HG03108 (cell line): ENCODE measurements around the gene MRRF.

Source experiments
- ATAC-seq: cut with Tn5 transposase; IDR thresholded peaks from one replicate; pipeline ENCODE4 v1.9.1; 2021; ENCODE audit warnings: moderate library complexity; ENCODE audit not compliant: unreplicated experiment

The MRRF gene, protein sequence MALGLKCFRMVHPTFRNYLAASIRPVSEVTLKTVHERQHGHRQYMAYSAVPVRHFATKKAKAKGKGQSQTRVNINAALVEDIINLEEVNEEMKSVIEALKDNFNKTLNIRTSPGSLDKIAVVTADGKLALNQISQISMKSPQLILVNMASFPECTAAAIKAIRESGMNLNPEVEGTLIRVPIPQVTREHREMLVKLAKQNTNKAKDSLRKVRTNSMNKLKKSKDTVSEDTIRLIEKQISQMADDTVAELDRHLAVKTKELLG

DNA sequence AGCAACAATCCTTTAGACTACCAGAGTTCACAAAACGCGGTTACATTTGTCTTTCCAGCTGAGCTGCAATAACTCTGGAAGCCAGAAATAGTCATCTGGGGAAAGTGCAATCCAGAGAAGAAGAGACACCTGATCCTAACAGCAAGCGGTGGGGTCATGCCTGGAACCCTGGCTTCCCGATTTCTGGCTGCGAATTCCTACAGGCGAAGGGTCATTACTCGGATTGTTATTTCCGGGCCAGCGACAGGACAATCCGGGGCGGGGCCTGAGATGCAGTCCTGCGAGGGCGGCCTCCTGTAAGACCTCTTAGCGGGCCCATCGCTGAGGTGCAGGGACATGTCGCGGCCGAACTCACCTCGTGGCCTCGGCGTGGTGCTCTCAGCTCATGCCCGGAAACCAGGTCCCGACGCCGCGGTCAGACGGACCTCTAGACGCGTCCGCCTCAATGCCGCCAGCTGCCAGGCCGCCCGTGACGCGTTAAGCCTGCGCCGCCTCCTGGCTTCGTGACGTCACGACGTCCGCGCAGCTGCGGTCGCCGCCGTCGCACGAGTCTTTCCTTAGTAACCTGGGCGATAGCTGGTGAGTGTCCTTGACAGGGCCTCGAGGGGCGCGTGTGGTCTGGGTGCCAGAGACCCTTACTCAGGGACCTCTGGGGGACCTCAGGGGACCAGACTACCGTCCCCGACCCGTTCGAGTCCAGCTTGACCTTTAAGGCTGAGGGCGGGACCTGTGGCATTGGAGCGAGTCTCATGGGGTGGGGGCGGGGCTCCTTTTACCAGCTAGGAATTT, at the start of gene MRRF, which contains the start of gene RBM18:
TSS of gene MRRF (plus strand) at position 523 of the 789 bp plus-strand sequence. CDS start 6,010 bp downstream, outside the sequence.
TSS of gene RBM18 (minus strand) at position 481 of the 789 bp plus-strand sequence. CDS start 3,348 bp downstream, outside the sequence.
- ATAC-seq = peak; percentile 77

DNA sequence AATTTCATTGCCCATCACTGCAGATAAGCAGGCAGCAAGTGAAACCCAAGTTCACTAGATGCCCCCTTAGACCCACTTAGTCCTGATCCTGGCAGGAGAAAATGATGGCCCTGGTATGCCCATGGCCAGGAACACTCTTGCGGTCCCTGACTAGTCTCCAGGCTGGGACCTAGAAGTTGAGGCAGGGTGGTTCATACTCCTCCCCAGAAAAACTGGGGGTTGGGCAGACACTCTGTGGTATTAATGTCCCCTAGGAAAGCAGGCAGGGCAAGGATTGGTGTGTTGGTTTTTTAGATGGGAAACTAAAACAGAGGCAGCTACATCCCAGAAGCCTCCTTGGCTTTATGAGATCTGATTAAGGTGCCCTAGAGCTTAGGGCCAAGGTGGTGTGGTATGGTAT, 49.0 kb upstream of the MRRF start:
- no peak for ATAC-seq

DNA sequence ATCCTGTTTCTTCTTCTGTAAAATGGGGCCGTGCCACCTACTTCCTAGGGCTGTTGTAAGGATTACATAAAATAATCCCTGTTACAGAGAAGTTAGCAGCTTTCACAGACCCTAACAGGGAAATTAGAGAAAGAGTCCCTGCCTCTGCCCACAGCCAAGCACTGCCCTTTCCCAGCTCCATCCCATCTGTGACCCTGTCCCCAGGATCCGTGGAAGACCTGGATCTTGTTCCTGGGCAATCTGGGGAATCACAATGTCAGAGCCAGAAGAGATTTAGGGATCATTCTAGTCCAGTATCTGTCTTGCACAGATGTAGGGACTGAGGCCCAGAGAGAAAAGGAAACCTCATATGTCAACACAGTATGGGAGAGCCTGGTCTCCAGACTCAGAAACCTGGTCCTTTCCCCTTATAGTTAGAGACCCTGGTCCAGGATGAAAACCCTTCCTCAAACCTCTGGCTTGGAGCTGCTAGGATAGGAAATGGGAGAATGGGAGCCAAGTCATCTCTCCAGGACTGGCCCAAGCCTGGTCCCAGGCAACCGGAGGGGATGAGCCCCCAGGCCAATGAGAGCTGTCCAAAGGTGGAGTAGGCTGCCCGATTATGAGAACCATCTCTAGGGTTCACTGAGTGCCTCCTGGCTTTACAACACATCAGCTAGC, 48.4 kb upstream of the MRRF start:
- no peak for ATAC-seq

DNA sequence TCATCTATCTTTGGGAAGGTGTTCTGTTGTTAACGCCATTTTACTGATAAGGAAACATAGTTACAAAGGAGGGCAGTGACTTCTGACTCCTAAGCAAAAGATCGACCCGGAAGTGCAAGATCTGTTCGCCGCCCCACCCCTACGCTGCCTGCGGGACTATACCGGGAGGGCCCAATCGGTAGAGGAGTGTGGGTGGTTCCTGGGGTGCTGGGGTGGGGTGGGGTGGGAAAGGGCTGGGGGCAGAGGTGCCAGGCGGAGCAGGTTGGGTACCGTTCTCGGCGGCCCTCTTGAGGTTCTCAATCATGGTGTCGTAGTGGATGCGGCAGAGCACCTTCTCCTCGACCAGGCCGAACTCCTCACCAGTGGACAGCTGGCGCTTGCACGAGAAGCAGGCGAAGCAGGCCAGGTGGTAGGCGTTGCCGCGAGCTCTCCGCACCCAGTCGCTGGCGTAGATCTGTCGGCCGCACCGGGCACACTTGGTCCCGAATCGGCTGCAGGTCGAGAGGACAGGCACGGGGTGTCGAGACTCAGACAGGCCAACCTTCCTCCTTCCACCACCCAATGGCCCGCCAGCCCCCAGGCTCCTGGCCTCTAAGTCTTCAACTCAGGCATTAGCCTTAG, 47.8 kb upstream of the MRRF start:
- no peak for ATAC-seq

DNA sequence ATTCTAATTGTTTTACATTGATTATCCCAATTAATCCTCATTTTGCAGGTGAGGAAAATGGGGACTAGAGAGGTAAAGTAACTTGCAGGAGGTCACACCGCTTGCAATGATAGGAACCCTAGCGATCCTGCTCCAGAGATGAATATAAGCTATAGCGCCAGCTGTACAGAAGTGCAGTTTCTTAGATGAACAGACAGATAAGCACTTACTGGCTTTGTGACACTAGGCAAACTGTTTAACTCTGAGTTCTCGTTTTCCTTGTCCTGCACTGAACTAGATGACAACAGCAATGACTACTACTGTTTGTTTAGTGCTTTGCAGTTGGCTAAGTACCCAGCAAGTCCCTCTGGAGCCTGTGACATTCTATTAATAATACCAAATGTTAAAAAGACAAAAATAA, 47.0 kb upstream of the MRRF start:
- no peak for ATAC-seq

DNA sequence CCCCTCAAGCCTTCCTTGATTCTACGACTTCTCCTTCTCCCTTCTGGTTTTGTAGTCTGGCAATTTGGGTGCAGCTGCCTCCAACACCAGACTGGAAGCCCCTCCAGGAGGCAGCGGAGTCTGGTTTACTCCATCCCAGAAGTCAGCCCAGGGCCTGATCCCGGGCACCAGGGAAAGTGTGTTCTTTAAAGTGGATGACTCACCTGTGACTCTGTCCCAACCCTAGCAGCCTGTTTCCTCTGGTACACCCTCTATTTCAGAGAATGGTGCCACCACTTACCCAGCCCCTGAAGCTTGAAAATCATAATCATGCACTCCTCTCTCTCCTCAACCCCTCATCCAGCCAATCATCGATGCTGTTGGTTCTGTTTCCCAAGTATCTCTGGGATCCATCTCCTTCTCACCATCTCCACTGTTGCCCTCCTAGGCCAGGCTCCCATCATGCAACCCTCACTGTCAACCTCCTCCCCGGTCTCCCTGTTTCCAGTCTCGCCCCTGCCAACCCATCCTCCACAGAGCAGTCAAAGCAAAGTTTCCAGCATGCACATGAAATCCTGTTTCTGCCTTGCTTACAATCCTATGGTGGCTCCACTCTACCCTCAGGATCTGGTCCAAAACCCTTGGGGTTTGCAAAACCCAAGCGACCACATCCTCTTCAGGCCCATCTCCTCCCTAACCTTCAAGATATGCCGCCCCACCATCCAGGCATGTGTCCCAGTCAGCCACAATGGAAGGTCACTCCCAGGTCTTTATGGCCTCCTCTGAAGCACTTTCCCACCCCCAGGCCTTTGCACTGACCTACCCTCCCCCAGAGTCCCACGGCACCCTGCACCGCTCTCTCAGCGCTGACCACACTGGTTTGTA, 46.4 kb upstream of the MRRF start:
- ATAC-seq = no peak

DNA sequence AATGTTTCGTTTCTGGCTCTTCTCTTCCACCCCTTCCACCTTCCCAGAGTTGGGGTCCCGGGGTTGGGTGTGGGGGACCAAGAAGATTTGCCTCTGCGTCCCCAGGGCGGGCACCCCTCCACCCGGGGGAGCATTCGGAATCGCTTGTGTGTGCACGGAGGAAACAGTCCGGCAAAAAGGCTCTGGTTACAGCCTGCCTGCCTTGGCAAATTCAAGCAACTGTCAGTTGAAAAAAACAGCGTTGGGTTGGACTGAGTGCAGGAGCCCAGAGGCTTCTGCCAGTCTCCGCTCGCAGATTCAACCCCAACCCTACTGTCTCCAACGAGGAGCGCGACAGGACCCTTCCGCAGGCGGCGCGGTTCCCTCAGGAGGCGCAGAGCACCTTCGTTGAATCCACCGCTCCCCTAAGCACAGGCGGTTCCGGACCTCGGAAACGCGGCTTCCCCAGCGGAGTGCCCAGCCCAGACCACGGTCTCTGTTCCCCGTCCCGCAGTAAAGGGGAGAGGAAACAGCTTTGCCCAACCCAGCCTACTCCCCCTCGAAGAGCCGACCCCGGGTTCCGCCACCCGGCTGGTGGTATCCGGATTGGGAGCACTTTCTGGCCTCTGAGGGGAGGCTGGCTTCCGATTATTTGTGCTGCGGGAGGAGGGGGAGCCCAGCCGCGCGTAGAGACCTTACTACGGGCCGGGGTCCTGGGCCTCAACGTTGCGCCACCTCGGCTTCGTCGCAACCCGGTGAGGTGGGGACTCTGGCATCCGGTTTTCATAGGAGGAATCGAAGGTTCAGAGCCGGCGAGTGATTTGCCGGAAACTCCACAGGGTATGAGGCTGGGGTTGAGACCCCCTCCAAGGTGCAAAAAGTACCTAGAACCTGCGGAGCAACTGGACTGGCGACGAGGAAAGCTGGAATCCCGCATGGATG, 45.5 kb upstream of the MRRF start:
- no peak for ATAC-seq

DNA sequence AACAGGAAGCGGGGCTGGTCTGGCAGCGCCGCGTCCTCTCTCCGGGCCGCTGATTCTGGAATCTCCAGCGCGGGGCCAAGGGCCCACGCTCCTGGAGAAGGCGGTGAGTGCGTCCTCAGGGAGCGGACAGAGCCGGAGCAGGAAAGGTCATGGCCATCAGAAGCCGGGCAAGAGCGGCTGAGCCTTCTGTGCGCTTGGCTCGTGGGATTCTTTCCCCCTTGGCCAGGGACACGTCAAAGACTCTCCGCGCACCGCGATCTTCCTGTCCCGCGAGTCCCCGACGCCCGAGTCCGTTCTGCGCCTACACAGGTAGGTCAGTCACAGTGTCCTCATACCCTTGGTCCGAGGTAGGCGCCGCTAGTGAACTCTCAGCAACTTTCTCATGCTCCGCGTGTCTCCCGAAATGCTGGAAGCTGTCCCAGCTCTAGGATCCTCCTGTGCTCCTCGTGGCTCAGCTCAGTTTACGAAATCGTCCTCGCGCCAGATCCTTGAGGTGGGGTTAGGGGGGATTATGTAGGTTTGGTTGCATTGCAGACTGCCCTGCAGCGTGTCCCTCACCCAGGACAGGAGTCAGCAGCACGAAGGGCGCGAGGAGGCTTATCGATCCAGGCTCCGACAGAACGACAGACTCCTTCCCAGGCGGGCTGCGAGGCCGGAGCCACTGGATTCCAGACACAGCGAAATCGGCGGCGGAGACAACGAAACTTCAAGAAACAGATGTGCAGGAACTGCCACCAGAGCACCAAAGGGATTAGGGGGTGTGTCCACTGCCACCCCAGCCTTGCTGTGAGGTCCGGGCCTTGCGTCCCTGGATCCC, 44.6 kb upstream of the MRRF start:
- no peak for ATAC-seq

DNA sequence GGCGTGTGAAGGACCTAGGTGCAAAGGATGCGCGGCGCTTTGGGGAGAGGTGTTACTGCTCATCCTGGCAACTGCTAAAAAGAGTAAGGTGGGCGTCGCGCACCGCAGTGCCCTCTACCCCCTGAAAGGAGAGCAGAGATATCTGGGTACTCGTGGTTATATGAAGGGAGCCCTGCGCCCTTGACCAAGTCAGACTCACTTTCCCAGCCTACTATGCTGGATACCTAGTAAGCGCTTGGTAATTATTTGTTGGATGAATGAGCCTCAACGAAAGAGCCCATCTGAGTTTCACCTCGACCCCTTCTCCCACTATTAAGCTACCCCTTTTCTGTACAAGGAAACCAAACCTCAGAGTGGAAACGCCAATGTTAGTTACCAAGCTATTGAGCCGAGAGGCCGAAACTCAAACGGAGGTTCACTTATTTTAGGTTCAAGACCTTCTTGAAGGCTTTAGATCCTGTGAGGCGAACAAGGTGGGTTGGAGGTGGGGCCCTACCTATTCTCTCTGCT, 44.0 kb upstream of the MRRF start:
- ATAC-seq = no peak

DNA sequence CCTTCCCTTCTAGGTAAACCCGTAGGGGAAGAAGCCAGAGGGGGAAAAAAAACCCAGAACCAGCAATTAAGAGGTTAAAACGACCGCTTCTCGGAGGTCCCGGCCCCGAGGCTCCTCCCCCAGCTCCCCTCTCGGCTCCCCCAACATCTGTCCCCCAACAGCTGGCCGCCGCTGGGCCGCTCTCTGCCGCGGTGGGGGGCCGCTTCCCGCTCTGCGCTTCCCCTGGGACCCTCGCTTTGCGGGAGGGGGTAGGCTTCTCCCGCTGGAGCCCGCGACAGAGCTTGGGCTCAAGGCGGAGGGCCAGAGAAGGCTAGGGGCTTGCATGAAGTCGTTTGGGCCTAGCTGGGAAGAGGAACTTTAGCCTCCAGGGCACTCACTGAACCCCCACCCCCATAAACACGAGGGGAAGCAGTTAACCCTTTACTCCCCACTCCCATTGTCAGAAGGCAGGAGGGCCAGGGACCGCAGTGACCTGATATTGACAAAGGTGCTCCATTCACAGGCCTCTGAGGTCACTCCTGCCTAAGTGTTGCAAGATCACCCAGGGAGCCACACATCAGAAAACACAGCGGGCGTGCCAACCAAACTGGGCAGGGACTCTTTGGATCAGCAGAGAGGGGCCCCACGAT, 43.4 kb upstream of the MRRF start:
- no peak for ATAC-seq

DNA sequence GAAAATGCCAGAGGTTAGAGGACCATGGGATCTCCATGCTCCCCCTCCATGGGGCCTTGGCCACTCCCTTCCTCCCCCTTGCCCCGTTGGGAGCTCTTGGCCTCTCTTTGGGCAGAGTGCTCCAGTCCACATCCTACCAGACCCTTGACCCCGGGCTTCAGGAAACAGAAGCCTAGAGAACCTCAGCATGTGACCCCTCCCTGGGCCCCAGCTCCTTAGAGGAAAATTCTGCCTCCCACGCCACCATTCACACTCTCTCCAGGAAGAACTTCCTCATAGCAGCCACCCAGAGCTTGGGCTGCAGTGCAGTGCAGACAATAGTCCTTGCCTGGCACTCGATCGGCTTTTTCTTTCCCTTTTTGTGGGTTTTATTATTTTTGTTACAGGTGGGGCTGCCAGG, 41.9 kb upstream of the MRRF start:
- ATAC-seq = no peak

DNA sequence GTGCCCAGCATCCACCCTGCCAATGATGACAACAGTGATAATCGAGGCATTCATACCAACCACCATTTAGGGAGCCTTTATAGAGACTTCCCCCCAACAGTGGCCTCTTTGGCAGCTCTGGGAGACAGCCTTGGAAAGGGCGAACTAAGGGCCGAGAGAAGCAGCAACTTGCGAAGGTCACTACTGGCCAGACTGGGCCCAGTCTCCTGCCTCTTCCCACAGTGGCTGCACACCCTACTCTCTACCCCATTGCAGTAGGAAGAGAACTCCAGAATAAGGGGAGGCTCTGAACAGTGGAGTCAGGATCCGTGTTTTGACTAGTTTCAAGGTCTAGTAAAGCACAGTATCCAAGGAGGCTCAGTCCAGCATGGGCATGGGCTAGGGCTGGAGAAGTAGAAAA, 41.2 kb upstream of the MRRF start:
- no peak for ATAC-seq

DNA sequence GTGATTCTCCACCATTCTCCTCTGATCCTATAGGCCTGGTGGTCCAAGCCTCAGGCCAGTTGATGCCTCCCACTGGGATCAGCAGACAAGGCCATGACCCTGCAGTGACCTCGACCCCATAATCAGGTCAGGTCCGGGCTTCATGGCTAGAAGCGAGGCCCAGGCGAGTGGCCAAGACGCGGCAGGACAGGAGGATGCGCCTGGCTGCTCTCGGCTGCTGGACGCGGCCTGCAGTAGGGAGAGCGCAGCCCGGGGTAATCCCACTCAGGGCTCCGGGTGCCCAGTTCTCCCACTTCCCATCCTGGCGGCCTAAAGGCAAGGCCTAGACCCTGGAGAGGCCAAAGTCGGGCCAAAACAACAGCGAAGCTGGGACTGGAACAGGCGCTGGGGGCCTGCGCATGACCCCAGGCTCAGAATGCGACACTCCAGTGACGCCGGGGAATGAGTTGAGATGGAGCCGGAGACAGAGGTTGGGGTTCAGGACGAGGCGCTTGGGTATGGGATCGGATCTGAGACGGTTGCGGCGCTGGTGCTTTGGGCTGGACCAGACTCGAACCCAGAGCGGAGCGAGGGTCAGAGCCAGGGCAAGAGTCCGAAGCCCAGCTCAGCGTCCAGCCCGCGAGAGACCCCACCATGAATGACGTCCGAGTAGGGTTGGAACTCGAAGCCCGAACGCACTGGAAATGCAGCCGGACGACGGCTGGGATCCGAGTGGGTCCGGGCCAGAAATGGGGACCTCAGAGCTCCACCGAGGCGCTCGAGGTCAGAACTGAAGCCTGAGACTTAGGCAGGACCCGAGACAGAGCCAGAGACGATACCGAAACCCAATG, 39.2 kb upstream of the MRRF start:
- no peak for ATAC-seq

DNA sequence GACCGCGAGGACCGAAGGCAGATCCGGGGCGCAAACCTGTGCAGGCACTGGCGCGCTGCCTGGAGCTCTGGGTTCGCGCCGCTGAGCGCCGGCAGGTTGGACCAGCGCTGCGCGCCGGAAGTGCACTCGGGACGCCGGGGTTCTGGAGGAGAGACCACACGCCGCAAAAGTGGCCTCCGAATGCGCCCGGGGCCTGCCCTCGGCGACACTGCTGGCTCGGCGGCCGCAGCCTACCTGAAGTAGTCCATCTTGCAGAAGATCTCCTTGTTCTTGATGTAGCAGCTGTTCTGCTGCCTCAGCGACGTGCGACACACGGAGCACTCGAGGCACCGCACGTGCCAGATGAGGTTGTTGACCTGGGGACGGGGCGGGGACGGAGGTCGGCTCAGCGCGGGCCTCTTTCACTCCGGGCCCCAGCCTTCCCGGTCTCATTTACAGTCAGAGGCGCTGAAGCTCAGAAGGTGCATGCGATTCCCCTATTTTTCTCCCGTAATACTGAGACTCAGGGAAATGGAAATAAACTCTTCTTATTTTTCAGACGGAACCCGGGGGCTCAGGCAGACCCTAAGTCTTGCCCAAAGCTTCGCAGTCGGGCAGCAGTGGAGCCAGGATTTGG, 38.4 kb upstream of the MRRF start:
- no peak for ATAC-seq

DNA sequence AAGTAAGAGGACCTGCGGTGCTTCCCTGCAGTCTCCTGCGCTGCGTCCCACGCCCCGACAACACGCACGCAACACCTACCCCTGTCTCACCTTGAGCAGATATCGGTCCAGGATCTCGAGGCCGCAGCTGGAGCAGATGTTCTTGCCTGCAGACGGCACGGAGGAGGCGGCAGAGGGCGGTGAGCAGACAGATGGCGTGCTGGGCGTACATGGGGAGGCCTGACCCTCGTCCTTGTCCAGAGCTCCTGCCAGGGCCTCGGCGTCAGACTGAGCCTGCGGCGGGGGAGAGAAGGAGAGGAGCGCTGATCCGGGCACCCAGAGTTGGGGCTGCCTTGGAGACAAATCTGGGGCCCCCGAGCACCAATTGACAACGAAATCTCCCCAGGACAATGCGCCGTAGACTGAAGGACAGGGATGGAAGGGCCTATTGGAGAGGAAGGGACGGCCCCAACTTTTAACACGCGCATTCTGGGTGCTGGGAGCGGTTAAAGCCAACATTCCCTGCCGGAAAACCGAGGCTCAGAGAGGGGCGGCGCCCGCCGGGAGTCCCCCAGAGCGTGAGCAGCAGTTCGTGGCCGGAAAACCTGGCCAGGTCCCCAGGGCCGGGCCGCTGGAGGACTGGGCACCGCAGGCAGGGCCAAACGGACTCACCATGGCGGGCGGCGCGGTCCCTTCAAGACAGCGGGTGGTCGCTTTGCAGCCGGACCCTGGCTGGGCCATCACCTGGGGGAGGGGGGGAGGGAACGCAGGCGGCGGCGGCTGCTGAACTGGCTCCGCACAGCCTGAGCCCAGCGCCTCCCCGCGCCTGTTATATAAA, 37.7 kb upstream of the MRRF start:
- ATAC-seq = no peak

DNA sequence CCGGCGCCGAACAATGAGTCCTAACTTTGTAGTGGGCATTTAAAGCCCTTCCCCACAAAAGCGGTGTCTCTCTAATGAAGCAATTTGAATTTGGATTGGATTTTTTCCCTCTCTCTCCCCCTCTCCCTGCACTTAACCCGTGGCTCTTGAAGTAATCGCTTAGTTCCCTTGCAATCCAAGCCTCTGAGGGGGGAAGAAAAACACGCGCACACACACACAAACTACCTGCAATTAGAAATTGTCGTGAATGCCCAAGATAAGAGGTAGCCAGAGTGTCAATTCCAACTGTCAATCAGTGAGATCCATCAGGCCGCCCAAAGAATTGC, 37.1 kb upstream of the MRRF start:
- ATAC-seq = no peak
